GM12892 (cell line): Measurements from ENCODE around the gene ZNF668.

ENCODE experiments used
- POLR2A ChIP-seq: IDR thresholded peaks from 2 replicates; pipeline ENCODE4 v1.6.1; 2011; ENCODE audit warnings: low read depth, low read length, control low read depth
- POLR2AphosphoS5 ChIP-seq: IDR thresholded peaks from 2 replicates; pipeline ENCODE4 v1.6.1; 2011; ENCODE audit warnings: low read depth, low read length, control low read depth

DNA sequence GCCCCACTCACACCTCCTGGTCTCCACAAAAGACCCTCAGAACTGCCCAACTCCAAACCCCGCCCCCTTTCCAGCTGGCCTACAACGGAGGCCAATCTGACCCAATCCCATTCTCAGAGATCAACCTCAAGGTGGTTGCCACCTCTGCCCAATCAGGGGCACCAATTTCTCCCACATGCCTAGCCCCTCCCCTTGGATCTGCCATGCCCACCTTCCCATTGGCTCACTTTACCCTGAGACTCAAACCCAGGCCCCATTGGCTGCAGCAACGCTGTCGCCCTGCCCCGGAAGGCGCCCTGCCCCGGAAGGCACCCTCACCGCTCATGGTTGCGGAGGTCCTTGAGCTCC is 10.6 kb downstream of the ZNF668 start:
- TF ChIP-seq POLR2A (no peak), POLR2AphosphoS5 (no peak)
